ENCODE results near the gene C11orf42.

DNA sequence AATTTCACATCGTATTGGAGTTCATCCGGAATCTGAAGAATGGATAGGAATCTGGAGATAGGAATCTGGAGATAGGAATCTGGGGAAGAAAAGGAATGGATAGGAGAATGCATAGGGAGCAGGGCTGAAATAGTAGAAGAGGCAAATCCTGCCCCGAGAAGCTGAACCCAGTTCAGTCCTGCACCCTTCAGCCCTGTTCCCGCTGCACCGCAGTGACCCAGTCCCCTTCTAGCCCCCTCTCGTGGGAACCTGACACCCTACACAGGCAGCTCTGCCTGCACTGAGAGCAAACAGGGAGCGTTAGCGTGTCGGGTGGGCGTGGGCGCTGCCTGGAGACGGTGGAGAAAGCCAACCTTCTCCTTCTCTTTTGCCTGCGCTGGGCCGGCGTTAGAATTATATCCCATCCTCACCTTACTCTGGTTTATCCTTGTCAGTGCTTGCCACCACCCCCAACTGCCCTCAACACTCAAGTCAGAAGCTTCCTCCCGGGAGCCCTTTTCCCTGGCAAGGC, 53.3 kb downstream of the C11orf42 start:
- TF ChIP-seq, protein P1, sequence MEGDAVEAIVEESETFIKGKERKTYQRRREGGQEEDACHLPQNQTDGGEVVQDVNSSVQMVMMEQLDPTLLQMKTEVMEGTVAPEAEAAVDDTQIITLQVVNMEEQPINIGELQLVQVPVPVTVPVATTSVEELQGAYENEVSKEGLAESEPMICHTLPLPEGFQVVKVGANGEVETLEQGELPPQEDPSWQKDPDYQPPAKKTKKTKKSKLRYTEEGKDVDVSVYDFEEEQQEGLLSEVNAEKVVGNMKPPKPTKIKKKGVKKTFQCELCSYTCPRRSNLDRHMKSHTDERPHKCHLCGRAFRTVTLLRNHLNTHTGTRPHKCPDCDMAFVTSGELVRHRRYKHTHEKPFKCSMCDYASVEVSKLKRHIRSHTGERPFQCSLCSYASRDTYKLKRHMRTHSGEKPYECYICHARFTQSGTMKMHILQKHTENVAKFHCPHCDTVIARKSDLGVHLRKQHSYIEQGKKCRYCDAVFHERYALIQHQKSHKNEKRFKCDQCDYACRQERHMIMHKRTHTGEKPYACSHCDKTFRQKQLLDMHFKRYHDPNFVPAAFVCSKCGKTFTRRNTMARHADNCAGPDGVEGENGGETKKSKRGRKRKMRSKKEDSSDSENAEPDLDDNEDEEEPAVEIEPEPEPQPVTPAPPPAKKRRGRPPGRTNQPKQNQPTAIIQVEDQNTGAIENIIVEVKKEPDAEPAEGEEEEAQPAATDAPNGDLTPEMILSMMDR (tag by site-specific recombination; IDR thresholded peaks at IDR 0.05), result 0 out of 2 replicates have a peak, but pooled peaks have one; percentile 15
- TF ChIP-seq, protein P2, sequence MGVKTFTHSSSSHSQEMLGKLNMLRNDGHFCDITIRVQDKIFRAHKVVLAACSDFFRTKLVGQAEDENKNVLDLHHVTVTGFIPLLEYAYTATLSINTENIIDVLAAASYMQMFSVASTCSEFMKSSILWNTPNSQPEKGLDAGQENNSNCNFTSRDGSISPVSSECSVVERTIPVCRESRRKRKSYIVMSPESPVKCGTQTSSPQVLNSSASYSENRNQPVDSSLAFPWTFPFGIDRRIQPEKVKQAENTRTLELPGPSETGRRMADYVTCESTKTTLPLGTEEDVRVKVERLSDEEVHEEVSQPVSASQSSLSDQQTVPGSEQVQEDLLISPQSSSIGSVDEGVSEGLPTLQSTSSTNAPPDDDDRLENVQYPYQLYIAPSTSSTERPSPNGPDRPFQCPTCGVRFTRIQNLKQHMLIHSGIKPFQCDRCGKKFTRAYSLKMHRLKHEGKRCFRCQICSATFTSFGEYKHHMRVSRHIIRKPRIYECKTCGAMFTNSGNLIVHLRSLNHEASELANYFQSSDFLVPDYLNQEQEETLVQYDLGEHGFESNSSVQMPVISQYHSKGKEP (tag by site-specific recombination; IDR thresholded peaks at IDR 0.05), result no peak
- TF ChIP-seq SP2 (tag by site-specific recombination; IDR thresholded peaks at IDR 0.05) (no peak), ZNF114 (tag by site-specific recombination; IDR thresholded peaks at IDR 0.05) (no peak), ZNF626 (tag by site-specific recombination; IDR thresholded peaks at IDR 0.05) (no peak), ZFP69B (tag by site-specific recombination; IDR thresholded peaks at IDR 0.05) (no peak)

All from HEK293 (cell line).